CD1c-positive myeloid dendritic cell (primary cell): ENCODE results near the gene FAS.
A peak's percentile ranks its signal among the peaks of the same experiment; 100 is the strongest.
"Not testable (repeated sequence)": the region's sequence is repeated elsewhere in the genome, so short reads cannot be mapped to it uniquely, and the experiment has no call there.

Experiments
- DNase-seq: peaks from one replicate; pipeline ENCODE4 v3.0.0-alpha.2; 2016; ENCODE audit errors: extremely low spot score

Gene FAS

DNA sequence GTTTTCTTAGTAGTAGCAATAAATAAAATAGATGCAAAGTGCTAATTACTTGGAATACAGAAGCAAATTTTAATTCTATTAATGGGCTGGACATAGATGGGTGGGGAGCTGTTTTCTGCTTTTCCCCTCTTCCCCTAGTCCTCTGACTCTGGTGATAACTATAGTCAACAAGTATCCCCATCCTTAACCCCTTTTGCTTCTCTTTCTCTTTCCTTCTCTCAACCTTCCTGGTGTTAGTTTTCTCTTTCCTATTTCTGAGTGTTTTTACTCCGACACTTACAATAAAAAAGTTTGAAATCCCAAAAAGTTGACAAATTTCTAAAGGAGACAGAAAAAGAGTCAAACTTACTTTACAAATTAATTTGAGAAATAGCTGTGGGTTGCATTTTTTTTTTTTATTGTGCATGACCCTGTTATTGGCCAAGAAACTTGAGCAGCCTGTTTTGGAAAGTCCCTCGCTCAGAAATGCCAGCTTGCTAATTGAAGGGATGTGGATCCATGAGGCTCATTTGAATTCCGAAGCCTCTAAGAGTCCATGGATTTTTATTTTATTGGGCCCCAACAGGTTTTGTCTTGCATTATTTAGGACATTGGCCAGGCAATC is 2.4 kb downstream of the FAS start:
- DNase-seq, result no peak

DNA sequence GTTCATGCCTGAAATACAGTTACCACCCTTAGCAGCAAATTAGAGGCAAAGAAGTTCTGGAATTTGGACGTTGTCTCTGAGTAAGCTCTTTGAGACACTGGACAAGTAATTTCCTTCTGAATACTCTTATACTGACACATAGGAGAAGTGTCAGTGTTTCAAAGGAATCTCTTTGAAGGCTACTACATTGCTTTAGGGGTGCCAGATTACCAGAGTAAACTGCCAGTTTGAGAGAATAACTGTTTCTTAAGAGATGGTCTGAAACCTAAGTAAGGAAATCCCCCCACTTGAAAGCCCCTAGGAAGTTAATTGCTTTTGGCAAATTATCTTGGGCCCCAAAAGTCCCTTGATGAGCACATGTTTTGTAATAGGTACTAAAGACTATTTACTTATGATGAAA is 3.4 kb downstream of the FAS start:
- no peak for DNase-seq

DNA sequence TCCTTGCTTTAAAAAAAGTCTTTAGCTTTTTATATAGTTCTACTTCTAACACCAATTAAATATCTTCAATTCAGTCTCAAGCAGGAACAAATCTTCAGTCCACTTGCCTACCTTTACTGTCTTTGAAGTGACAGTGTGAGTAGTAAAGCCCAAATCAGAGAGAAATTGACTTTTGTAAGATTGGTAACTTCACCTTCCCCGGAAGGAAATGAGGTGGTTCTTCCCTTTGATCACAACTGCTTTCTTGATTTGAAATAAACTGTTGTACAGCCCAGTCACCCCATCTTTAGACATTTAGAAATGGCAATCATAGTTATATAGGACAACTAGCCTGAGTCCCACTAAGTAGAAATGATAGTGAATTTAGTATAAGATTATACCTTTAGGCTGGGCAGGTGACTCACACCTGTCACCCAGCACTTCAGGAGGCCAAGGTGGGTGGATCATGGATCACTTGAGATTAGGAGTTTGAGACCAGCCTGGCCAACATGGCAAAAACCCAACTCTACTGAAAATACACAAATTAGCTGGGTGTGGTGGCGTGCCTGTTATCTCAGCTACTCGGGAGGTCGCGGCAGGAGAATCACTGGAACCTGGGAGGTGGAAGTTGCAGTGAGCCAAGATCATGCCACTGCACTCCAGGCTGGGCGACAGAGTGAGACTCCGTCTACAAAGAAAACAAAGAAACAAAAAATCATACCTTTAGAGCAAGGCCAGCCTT is 4.7 kb downstream of the FAS start:
- DNase-seq, result no peak

DNA sequence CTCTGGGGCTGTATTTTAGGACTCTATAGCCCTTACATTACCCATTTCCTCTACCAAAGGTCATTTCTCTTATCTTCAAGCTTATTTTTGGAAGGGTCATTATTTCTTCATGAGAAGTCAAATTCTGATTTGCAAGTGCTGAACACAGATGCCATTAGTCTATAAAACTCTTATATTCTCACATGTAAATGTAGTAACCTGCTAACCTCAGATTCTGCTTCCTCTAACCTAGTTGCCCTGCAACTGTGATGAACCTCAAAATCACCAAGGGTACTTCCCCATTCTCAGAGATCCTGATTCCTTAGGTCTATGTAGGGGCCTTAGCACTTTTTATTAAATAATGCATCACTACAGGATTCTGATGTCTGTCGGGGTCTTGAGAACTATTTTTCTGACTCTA is 6.3 kb downstream of the FAS start:
- peak; percentile 70 for DNase-seq

DNA sequence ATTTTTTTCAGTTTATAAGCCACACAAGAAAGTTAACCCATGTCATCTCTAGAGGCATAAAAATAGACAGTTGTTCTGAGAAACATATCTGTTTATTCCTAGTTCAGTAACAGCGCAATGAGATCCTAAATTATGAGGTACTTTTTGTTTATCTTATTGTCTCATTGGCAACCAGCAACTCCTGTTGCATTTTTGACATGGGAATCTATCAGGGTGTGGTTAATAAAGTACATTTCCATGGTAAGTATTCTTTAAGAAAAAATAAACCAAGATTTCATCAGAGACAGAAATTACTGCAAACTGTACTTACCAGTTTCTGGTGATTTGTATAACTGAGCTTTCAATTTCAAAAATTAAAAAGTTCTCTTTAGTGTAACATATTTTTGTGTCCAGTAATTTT is 9.0 kb downstream of the FAS start:
- no peak for DNase-seq

DNA sequence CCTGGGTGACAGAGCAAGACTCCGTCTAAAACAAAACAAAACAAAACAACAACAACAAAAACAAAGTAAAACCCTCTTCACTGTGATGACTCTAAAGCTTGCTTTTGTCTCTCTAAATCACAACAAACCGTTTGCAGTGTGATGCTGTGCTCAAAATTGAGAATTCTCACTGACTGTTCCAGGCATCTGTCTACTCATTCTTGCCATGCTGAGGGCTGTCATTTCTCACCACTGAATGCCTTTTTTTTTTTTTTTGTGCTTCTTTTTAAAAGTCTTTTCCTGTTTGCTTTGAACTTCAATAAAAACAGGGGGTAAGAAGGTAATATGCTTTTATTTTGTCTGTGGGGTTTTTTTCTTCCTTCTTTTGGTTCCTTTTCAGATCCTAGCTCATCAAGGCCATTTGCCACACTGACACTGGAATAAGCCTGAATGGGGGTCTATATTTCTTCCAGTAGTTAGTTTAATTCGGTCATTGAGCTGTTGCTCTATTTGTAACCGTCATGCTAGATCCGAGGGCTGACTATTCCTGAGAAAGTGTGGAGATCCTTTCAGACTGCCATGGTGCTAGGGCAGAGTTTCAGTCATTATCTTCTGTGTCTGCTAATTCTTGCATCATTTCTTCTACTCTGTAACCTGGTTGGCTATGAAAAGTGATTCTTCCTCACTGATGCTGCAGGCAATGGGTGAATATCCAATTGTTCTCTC is 10.6 kb downstream of the FAS start:
- no peak for DNase-seq

DNA sequence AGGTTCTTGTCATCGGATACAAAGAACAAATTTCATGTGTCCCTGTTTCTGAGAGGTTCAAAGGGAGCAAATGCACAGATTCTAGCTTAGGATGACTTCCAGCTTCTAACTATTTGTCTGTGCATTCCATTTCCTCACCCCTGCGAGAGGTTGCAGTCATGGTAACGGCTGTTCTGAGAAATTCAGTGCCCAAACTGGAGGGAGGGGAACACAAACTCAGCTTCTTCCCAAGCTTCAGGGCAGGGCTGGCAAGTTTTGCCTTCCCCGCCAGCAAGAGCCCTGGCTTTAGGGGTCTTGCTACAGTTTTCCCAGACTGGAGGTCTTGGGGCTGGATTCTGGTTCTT is 11.1 kb downstream of the FAS start:
- no peak for DNase-seq

DNA sequence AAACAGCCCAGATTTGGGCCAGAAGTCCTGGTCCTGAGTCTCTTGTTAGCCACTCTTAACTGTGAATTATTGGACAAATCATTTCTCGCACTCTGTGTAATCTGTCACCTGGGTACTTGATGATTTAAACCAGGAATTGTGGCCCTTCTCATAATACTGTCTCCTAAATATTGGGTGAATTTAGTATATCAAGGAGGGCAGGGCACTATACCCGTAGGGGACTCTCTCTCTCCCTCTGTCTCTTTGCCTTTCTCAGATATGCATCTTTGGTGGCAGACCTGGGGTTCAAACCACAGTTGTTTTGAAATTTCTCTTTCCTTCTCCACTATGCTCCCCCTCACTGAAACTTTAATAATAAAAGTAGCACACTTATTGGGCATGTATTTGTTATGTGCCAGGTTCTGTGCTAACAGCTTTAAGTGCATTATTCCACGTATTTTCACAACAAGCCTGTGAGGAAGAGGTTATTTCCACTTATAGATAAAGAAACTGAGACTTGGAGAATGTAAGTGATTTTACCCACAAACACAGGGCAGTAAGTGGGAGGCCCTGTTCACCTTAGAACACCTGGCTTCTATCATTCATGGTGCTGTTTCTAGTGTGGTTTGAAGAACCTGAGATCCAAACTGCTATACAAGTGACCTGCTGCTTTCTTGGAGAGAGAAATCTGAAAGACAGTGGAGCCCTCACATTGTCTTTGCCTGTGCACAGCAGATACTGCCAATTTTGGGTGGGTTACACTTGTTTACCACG is 11.8 kb downstream of the FAS start:
- DNase-seq, result no peak

DNA sequence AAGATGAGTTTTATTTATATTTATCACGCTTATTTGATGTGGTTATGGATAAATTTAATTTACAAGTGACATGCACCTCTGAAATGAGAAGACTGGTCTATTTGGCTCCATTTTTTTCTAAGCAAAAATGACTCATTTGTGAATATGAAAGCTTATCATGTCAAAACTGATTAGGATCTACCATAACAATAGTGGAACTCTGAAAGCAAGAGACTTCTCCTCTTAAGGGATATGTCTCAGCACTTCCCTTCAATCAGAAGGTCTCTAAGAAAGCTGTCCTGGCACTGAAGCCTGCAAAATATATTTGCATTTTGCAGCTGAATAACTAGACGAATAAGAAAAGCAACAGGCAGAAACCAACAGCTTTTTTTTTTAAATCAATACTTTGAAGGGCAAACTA is 12.7 kb downstream of the FAS start:
- DNase-seq, result no peak

DNA sequence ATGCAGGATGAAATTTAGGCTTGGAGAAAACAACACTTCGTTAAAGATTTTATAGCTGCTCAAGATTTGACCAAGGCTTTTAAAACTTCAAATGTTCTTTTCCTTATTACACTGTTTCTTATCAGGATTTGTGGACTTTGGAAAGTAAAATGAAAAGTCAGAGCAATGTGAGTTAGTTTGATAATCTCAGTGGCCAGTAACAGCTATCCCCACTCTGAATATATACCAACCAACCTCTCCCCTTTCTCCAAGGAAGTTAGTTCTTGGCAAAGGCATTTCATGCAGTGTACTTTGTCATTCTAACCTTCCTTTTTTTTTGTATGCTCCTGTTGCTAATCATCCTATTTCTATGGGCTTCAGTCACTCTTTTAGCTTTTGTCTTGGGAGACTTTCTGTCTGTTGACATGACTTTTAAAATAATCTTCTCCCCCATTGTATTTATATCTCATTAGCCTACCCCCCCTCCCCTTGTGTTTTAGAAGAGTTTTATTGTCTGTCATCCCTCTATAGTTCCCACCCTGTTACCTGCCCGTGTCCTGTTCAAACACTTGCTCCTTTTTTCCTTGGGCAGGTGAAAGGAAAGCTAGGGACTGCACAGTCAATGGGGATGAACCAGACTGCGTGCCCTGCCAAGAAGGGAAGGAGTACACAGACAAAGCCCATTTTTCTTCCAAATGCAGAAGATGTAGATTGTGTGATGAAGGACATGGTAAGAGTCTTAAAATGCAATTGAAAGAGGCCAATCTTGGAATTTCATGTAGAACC is 16.7 kb downstream of the FAS start:
- no peak for DNase-seq

DNA sequence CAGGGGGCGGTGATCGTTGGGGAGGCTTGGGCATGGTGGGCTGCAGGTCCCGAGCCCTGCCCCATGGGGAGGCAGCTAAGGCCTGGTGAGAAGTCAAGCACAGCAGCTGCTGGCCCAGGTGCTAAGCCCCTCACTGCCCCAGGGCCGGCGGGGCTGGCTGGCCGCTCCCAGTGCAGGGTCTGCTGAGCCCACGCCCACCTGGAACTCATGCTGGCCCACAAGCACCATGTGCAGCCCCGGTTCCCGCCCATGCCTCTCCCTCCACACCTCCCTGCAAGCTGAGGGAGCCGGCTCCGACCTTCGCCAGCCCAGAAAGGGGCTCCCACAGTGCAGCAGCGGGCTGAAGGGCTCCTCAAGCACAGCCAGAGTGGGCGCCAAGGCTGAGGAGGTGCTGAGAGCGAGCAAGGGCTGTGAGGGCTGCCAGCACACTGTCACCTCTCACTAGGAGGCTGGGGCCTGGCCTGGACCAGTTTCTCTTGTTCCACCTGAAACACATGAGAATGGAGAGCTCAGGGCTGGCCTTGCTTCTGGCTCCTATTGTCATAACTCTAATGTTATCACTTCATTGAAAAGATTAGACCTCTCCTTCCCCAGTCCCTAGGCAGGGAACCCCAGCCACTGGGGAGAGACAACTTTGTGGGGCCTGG is 28.2 kb downstream of the FAS start:
- DNase-seq, result not testable (repeated sequence)

DNA sequence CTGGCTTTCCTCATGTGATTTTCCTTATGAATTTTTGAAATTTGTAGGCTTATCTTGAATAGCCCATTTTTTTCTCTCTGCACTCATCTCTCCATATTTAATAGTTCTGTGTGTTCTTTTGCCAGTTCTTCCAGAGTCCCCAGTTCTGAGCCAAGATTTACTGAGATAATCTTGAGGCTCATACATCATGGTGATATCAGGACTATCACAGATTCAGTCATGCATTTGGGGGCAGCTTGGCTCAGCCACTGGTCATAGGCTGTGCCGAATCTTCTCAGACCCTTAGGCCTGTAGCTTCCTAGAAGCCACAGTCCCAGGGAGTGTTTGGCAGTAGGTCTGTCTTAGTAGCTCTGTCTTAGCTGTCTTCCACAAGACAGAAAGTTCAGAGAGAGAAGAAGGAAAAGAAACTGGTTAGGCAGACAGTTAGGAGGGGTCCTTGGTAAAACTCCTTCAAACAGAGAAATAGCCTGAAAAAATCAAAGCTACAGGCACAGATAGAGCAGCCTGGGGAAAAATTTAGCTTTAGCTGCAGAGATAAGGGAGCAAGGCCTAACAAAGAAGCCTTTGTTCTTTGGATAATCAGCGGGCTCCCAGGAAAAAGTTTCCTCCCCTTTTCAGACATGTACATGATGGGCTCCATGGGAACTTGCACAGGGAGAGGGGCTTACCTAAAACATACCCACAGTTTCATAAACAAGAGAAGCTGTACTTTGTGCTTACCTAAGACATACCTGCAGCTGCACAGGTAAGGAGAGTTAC is 29.1 kb downstream of the FAS start:
- no peak for DNase-seq

DNA sequence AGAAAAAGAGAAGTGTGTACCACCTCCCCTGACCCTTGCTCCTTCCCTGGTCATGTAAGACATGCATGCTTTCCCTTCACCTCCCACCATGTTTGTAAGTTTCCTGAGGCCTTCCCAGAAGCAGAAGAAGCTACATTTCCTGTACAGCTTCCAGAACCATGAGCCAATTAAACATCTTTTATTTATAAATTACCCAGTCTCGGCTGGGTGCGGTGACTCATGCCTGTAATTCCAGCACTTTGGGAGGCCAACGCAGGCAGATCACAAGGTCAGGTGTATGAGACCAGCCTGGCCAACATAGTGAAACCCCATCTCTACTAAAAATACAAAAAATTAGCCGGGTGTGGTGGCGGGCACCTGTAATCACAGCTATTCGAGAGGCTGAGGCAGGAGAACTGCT is 30.9 kb downstream of the FAS start:
- not testable (repeated sequence) for DNase-seq

DNA sequence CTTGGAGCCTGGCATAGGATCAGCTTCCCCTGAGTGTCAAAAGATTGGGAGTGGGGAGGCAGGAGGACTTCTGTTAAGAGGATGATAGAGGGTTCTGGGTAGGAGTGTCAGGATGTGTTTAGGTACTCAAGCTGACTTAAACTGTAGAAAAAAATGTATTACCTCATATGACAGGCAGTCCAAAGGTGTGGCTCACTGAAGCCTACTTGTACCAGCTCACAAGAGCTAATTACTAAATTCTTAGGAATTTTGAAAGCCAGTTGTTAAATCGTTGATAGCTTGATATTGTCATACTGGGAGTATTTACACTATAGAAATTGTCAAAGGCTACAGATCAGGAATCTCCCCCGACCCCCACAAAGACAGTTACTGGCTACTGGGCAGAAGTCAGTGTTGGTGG is 32.1 kb downstream of the FAS start:
- DNase-seq, result no peak

DNA sequence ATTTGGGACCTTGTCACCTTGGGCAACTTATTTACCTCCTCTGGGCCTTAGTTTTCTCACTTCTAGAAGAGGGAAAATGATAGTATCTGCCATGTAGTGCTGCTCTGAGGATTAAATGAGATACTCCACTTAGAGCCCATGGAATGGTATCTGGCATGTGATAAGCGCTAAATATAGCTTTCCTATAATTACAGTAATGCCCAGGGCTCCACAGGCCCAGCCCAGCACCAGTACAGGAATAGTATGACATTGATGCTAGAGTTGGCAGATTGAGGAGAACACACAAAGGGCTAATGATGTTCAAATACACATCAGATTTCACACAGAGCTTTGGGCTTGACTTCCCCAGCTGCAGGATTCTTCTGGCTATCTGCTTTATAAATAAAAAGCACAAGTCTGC is 34.9 kb downstream of the FAS start:
- no peak for DNase-seq

DNA sequence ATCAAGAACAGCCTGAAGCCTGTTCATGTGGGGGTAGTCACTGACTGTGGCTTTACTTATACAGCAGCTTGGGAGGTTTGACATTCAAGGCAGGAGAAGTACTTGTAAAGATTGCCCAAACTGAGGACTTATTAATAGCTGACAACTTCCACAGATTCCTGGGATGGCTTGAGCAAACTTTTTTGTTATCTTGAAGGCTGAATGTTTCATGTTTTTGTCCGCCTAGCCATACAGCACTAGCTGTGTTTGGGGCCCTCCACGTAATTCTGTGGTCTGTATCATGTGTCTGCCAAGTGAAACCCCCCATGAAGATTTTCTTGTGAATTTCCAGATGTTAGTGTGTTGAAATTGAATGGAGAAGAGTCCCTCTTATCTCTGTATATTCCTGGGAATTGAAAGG is 38.6 kb downstream of the FAS start:
- DNase-seq, result no peak

DNA sequence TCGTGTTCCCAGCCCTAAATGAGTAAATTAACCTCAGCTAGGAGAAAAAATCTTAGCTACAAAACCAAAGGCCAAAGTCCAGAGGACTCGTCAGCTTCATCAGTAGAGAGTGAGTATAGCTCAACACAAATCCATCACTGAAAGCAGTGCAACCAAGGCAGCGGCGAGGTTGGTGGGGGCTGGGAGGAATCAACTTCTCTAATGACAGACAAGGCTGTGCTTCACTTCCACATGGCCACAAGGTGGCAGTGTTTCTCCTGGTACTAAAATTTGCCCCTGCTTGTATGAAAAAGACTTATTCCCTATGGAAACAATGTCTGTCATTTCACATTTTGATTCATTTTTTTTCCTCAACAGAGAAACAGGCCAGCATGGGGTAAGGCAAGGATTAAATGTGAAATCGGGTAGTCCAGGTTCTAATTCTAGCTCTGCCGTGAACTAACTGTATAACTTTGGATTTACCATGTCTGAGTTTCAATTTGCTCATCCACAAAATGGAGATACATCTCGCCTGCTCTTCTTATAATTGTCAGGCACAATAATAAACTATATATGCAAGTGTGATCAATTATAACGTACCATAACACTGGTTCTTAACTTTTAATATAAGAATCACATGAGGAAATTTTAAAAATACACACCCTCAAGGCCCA is 39.3 kb downstream of the FAS start:
- DNase-seq, result peak; percentile 88

DNA sequence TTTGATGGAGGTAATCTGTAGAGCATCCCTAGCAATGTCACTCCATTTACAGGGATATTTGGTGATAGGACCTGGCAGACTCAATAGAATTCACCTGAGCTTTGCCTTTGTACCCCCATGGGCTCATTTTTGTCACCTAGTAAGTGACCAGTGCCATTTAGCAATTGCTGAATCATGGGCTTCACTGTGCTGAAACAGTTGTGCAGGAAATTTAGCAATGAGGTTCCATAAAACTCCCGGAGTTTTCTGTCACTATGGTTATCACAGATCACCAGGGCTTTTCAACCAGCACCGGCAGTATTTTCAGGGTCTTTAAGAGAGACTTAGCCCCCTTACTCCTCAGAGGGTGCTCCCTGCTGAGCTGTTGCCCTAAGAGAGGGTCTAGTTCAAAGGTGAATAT is 40.2 kb downstream of the FAS start:
- DNase-seq, result peak; percentile 50

DNA sequence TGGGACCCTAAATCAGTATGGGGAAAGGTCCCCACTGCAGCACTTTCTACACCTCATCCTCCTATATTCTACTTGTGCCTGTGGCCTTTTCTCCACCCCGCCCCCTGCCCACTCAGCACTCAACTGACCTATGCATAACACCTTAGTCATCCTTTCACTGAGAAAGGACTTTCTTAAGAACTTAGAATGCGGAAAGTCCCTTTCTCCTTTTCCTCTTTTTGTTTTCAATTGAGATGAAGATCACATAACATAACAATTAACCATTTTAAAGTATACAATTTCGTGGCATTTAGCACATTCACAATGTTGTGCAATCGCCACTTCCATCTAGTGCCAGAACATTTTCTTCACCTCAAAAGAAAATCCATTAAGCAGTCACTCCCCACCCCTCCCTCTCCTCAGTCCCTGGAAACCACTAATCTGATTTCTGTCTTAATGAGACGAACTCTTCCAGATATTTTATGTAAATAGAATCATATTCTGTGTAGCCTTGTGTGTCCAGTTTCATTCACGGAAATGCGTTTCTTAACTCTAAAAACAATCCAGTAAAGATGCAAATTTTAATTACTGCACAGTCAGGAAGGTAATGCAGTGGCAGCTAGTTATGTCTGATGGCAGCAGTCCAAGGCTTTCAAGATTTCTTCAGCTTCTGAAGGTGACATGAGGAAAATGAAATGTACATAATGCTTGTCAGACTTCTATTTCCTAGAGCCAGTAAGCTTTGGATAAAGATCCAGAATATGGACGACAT is 41.7 kb downstream of the FAS start:
- peak; percentile 93 for DNase-seq
